ENCODE measurements around the gene EME1.
A peak's percentile ranks its signal among the peaks of the same experiment; 100 is the strongest.
"Not testable (repeated sequence)": the region's sequence is repeated elsewhere in the genome, so short reads cannot be mapped to it uniquely, and the experiment has no call there.

EME1 gene, protein sequence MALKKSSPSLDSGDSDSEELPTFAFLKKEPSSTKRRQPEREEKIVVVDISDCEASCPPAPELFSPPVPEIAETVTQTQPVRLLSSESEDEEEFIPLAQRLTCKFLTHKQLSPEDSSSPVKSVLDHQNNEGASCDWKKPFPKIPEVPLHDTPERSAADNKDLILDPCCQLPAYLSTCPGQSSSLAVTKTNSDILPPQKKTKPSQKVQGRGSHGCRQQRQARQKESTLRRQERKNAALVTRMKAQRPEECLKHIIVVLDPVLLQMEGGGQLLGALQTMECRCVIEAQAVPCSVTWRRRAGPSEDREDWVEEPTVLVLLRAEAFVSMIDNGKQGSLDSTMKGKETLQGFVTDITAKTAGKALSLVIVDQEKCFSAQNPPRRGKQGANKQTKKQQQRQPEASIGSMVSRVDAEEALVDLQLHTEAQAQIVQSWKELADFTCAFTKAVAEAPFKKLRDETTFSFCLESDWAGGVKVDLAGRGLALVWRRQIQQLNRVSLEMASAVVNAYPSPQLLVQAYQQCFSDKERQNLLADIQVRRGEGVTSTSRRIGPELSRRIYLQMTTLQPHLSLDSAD

DNA sequence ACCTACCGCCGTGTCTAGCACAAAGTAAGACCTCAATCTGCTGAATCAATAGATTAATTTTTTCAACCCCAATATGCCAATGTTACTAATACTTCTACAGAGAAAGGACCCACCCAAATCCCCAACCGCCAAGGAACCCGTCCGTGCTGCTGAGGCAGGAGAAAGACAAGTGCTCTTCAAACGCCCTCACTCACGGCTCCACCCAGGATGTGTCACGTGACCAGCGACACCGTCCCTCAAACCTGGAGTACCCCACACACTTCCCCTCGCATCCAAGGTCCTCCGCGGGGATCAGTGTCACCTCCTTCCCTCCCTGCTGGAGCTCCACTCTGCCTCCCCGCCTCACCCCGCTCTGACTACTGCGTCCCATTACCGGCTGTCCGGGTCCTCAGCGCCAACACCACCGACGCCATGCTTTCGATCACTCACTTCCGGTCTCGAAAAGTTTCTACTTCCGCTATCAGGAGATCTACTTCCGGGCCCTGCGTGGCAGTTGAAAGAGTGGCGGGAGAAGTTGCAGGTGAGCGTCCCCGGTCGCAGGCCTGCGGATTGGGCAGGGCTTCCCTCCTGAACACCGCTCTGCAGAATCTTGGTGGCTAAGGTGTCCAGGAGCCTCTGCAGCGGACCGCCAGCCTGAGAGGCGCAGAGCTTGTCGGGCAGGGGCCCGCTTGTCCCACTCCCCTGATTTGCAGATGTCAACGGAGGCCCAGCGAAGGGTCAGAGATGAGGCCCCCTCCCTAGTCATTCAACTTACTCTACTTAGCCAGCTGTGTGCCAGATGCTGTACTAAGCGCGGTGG is at the start of gene EME1, which contains the start of gene MRPL27:
EME1 (plus strand) TSS at position 472 of the 799 bp plus-strand sequence. CDS start 1,980 bp downstream, outside the sequence.
MRPL27 (minus strand) TSS at position 427 of the 799 bp plus-strand sequence; CDS start at position 413, 14 bp downstream.
- Histone ChIP-seq H3K4me3 (ENCODE audit: low read length) (peak within 1 kb of the TSS; percentile 93), H3K9me3 (ENCODE audit: control insufficient read depth, low read length) (no peaks in the 10 kb centered on the region), H3K4me1 (ENCODE audit: control insufficient read depth, insufficient read depth, low read length) (peaks cover 12% of the 10 kb centered on the region), H3K36me3 (ENCODE audit: control insufficient read depth, insufficient read depth, low read length, severe bottlenecking) (peaks cover 26% of the 10 kb centered on the region), H3K27me3 (replicated peaks; ENCODE audit: control insufficient read depth, insufficient read depth, low read length) (no peaks in the 10 kb centered on the region), H3K9ac (ENCODE audit: low read length) (peak within 1 kb of the TSS; percentile 91)
- peak; percentile 93 for DNase-seq (ENCODE audit: low read depth)

DNA sequence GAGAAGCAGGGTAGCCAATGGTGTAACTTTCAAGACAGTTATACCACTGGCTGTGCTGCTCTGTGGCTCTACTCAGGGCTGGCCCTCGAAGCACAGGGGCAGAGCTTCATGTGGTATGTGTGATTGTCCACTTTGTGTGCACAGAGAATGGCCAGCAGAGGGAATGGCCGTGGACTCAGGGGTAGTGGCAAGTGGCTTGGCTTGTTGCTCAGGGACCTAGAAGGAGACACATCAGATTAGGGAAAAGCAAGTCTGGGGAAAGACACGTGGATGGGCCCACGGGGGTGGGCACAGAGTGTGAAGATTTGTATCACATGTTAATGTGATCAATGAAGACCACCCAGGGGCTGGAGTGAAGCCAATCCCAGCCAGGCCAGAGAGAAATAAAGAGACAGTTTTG is 47.1 kb upstream of the EME1 start:
- H3K36me3 ChIP-seq (ENCODE audit: control insufficient read depth, insufficient read depth, low read length, severe bottlenecking) = no peaks in the 10 kb centered on the region
- no peak for DNase-seq (ENCODE audit: low read depth)
- H3K9me3 ChIP-seq (ENCODE audit: control insufficient read depth, low read length) = no peaks in the 10 kb centered on the region
- H3K27me3 ChIP-seq (replicated peaks; ENCODE audit: control insufficient read depth, insufficient read depth, low read length) = no peaks in the 10 kb centered on the region
- peaks cover 8% of the 10 kb centered on the region for H3K4me1 ChIP-seq (ENCODE audit: control insufficient read depth, insufficient read depth, low read length)
- H3K4me3 ChIP-seq (ENCODE audit: low read length) = no peak overlapping the region
- H3K9ac ChIP-seq (ENCODE audit: low read length) = no peak overlapping the region

DNA sequence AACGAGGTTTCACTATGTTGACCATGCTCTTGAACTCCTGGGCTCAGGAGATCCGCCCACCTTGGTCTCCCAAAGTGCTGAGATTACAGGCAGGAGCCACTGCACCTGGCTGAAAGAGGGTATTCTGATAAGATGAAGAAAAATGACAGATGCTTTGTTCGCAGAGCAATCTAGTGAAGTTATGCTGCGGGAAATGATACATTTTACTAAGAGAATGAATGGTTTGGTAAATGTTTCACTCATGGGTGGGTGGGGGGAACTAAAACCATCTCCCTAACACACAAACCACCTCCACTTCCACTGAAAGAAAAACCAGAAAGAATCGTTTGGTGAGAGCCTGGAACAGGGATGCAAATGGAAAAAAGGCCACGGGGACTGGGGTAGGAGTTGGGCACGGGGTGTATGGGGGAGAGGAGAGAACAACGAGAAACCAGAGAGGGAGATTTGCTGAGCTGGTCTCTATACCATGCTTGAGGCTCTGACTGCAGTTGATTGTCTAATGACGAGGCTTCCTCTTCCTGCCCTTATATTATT is 46.1 kb upstream of the EME1 start:
- Histone ChIP-seq H3K4me1 (ENCODE audit: control insufficient read depth, insufficient read depth, low read length) (peaks cover 14% of the 10 kb centered on the region), H3K9ac (ENCODE audit: low read length) (no peak overlapping the region), H3K4me3 (ENCODE audit: low read length) (no peak overlapping the region), H3K9me3 (ENCODE audit: control insufficient read depth, low read length) (no peaks in the 10 kb centered on the region), H3K36me3 (ENCODE audit: control insufficient read depth, insufficient read depth, low read length, severe bottlenecking) (no peaks in the 10 kb centered on the region), H3K27me3 (replicated peaks; ENCODE audit: control insufficient read depth, insufficient read depth, low read length) (no peaks in the 10 kb centered on the region)
- DNase-seq (ENCODE audit: low read depth) = no peak

DNA sequence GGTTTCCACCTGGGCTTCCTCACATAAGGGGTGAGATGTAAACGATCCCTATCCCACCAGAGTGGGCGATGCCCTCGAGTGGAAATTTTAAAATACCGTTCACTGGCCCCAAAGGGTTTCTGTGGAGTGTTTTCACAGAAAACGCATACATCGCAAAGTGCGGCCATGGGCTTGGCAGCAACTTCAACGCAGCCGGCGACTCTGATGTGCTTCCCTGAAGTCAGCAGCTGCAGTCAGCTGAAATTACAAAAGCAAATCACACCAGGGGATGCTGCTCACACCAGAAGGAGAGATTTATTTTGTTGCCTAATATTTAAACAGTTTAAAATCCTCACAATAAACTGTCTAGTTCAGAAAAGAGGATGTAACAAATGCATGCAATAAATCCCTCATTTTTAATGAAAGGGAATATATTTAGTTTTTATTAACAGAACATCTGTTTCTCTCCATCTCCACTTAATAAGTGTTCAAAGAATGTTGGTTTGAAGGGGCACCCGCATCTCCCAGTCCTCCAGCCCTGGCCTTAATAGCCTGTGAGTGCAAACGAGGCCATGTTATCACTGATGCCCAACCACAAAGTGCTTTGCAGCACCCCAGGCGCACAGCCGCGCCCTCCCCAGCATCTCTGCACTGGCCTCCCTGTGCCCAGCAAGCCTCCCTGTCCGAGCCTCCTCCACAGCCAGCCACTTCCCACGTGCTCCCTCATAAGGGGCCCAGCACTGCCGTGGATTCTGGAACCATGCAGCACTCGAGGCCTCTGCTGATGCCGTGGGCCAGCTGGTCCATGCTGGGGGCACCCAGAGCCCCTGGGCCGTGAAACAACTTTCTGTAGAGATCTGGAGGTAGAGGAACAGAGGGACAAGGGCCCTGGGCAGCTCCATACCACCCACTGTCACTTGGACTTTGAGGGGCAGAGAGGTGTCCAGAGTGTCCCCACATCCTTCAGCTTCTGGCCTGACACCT is 44.4 kb upstream of the EME1 start:
- Histone ChIP-seq H3K9me3 (ENCODE audit: control insufficient read depth, low read length) (no peaks in the 10 kb centered on the region), H3K27me3 (replicated peaks; ENCODE audit: control insufficient read depth, insufficient read depth, low read length) (no peaks in the 10 kb centered on the region), H3K9ac (ENCODE audit: low read length) (no peak overlapping the region), H3K4me3 (ENCODE audit: low read length) (no peak overlapping the region), H3K36me3 (ENCODE audit: control insufficient read depth, insufficient read depth, low read length, severe bottlenecking) (no peaks in the 10 kb centered on the region), H3K4me1 (ENCODE audit: control insufficient read depth, insufficient read depth, low read length) (peaks cover 20% of the 10 kb centered on the region)
- DNase-seq (ENCODE audit: low read depth) = no peak

DNA sequence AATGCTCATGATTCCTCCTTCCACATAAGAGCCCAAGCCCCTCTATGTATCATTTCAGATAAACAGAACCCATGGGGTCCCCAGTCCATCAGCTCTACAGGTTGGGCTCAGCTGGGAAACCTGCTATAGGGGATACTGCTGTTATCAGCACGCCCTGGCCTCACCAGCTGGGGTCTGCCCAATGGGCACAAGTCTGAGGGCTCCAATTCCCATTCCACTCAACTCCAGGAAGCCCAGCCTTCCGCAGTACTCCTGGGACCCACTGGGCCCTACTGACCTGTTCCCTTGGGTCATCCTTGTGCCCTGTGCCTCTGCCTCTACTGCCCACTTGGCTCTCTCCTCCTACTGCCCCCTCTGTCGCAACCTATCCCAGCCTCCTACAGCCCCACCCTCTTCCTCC is 43.3 kb upstream of the EME1 start:
- no peaks in the 10 kb centered on the region for H3K9me3 ChIP-seq (ENCODE audit: control insufficient read depth, low read length)
- H3K9ac ChIP-seq (ENCODE audit: low read length) = no peak overlapping the region
- no peaks in the 10 kb centered on the region for H3K27me3 ChIP-seq (replicated peaks; ENCODE audit: control insufficient read depth, insufficient read depth, low read length)
- H3K4me1 ChIP-seq (ENCODE audit: control insufficient read depth, insufficient read depth, low read length) = peaks cover 20% of the 10 kb centered on the region
- no peak overlapping the region for H3K4me3 ChIP-seq (ENCODE audit: low read length)
- H3K36me3 ChIP-seq (ENCODE audit: control insufficient read depth, insufficient read depth, low read length, severe bottlenecking) = no peaks in the 10 kb centered on the region
- no peak for DNase-seq (ENCODE audit: low read depth)

DNA sequence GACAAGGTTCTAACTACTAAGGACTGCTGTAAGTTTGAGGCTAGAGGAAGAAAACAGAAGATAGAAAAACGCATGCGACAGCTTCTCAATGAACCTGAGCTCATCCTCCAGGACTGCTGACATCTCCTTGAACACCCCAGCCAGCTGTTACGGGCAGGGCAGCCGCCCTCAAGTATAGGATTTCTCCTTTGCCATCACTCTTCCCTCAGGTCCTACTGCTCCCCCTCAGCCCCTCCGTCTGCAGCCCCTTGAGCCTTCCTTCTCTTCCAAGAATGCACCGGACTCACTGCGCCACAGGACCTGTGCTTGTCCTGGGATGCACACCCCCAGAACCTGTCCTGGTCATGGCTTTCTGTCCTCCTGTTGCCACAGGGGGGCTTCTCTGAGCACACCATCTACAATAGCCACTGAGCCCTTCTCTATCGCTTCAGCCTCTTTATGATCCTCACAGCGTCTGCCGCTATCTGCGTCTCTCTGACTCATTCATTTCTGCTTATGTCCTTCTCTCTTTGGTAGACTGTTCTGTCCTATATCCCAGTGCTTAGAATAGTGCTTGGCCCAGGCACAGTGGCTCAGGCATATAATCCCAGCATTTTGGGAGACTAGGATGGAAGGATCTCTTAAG is 42.8 kb upstream of the EME1 start:
- no peaks in the 10 kb centered on the region for H3K36me3 ChIP-seq (ENCODE audit: control insufficient read depth, insufficient read depth, low read length, severe bottlenecking)
- H3K4me1 ChIP-seq (ENCODE audit: control insufficient read depth, insufficient read depth, low read length) = peaks cover 20% of the 10 kb centered on the region
- H3K4me3 ChIP-seq (ENCODE audit: low read length) = no peak overlapping the region
- DNase-seq (ENCODE audit: low read depth) = no peak
- H3K9ac ChIP-seq (ENCODE audit: low read length) = no peak overlapping the region
- no peaks in the 10 kb centered on the region for H3K9me3 ChIP-seq (ENCODE audit: control insufficient read depth, low read length)
- H3K27me3 ChIP-seq (replicated peaks; ENCODE audit: control insufficient read depth, insufficient read depth, low read length) = no peaks in the 10 kb centered on the region

DNA sequence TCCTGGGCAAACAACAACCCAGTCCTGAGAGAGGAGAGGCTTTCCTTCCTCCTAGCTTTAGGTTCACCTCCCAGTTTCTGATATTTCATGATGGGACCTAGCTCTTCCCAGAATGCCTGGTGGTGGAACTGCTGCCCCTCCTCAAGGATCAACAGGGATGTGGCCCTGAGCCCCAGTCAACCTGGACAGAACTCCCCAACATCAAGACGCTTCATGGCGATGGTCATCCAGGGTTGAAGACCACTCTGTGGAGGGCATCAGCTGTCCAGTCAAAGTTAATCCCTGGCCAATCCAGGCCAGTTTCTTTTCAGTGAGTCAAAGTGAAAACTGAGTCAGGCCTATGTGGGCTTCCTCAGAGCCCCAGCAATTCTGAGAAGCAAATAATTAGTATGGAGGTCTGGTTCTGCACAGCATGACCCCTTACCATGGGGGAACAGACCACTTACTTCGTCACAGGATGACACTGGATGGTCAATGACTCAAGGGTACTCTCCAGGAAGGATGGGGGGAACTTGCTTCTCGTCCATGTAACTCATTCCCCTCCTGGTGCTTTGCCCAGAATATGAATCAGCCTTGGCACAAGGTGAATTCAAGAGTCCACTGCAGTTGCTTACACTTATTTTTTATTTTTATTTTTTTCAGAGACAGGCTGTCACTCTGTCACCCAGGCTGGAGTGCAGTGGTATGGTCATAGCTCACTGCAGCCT is 41.8 kb upstream of the EME1 start:
- no peaks in the 10 kb centered on the region for H3K36me3 ChIP-seq (ENCODE audit: control insufficient read depth, insufficient read depth, low read length, severe bottlenecking)
- no peak overlapping the region for H3K4me3 ChIP-seq (ENCODE audit: low read length)
- peak; percentile 47 for DNase-seq (ENCODE audit: low read depth)
- no peaks in the 10 kb centered on the region for H3K27me3 ChIP-seq (replicated peaks; ENCODE audit: control insufficient read depth, insufficient read depth, low read length)
- H3K9me3 ChIP-seq (ENCODE audit: control insufficient read depth, low read length) = no peaks in the 10 kb centered on the region
- H3K9ac ChIP-seq (ENCODE audit: low read length) = no peak overlapping the region
- peaks cover 20% of the 10 kb centered on the region for H3K4me1 ChIP-seq (ENCODE audit: control insufficient read depth, insufficient read depth, low read length)

DNA sequence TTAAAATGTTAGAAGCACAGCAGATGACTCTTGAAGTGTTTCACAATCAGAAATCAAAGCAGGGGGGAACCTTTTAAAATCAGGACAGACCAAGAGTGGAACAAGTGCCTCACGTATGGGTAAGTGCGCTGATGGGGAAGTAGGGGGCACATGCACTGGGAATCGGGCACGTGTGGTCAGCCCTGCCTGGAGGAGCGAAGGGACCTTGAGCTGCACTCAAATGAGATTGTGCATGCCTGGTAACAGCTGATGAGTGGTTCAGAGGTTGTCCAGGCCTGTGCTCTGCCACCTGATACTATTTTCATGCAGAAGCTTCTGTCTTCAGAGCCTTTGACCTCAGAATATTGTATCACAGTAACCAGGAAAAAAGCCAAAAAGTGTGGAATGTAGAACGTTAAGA is 40.8 kb upstream of the EME1 start:
- Histone ChIP-seq H3K4me3 (ENCODE audit: low read length) (no peak overlapping the region), H3K9me3 (ENCODE audit: control insufficient read depth, low read length) (no peaks in the 10 kb centered on the region), H3K9ac (ENCODE audit: low read length) (no peak overlapping the region), H3K27me3 (replicated peaks; ENCODE audit: control insufficient read depth, insufficient read depth, low read length) (no peaks in the 10 kb centered on the region), H3K36me3 (ENCODE audit: control insufficient read depth, insufficient read depth, low read length, severe bottlenecking) (no peaks in the 10 kb centered on the region), H3K4me1 (ENCODE audit: control insufficient read depth, insufficient read depth, low read length) (peaks cover 20% of the 10 kb centered on the region)
- DNase-seq (ENCODE audit: low read depth) = no peak

DNA sequence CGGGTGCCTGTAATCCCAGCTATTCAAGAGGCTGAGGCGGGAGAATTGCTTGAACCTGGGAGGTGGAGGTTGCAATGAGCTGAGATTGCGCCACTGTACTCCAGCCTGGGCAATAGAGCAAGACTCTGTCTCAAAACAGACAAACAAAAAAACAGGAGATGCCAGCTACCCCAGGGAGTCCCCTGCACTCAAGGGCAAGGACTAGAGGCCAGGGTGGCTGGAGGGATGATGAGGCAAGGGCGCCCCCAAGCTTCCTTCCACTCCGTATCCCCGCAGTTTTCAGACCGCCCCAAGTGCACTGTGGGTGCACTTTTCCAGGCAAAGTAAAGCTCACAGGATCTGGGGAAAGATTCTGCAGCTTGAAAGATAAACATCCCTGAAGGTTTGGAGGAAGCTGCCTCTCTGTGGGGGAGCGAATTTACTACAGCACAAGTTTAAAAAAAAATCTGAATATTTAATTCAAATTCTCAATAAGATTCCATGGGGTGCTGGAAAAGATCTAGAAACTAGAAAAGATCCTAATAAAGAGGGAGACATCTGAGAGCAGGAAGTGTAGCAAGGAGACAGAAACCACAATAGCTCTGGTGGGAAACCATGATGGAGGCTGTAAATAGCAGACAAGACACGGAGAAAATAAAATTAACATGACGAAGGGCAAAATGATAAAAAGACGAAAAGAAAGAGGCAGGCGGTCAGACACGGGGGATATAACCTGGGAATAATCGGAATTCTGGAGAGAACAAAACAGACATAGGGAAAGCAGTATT is 39.6 kb upstream of the EME1 start:
- H3K4me3 ChIP-seq (ENCODE audit: low read length); H3K9ac ChIP-seq (ENCODE audit: low read length); H3K27me3 ChIP-seq (replicated peaks; ENCODE audit: control insufficient read depth, insufficient read depth, low read length); H3K36me3 ChIP-seq (ENCODE audit: control insufficient read depth, insufficient read depth, low read length, severe bottlenecking); H3K9me3 ChIP-seq (ENCODE audit: control insufficient read depth, low read length): not testable (repeated sequence)
- peaks cover 20% of the 10 kb centered on the region for H3K4me1 ChIP-seq (ENCODE audit: control insufficient read depth, insufficient read depth, low read length)
- DNase-seq (ENCODE audit: low read depth) = peak; percentile 24

Data from adipocyte (in vitro differentiated cells).